ENCODE results near the gene PEX1.
"Not testable (repeated sequence)": the region's sequence is repeated elsewhere in the genome, so short reads cannot be mapped to it uniquely, and the experiment has no call there.

Gene PEX1
- total RNA-seq, result 8.7 to 35.2 (median 26.4) reads per million in 18 experiments

- DNase-seq, result peak; percentile 99
Observed at GRCh38 chr7:92528188-92528957, at the start of gene PEX1, which contains the start of gene RBM48. Gene PEX1, minus strand, starts transcription at chr7:92528520. Its CDS starts 85 bp downstream, at chr7:92528435. Gene RBM48, plus strand, starts transcription at chr7:92528795. Its CDS starts 19 bp downstream, at chr7:92528814.

- no peak for DNase-seq
Observed at GRCh38 chr7:92576296-92576695, 48.0 kb upstream of the PEX1 start.

GRCh38 chr7:92569137-92569536, 40.8 kb upstream of the PEX1 start:
- DNase-seq, result no peak

GRCh38 chr7:92567460-92567859, 39.1 kb upstream of the PEX1 start:
- no peak for DNase-seq

- no peak for DNase-seq
Observed at GRCh38 chr7:92563345-92563744, 35.0 kb upstream of the PEX1 start.

- no peak for DNase-seq
Observed at GRCh38 chr7:92560602-92561001, 32.3 kb upstream of the PEX1 start.

- no peak for DNase-seq
Observed at GRCh38 chr7:92557808-92558362, 29.6 kb upstream of the PEX1 start.

- DNase-seq, result no peak
Observed at GRCh38 chr7:92557249-92557648, 28.9 kb upstream of the PEX1 start.

- no peak for DNase-seq
Observed at GRCh38 chr7:92550194-92550593, 21.9 kb upstream of the PEX1 start.

GRCh38 chr7:92547579-92547978, 19.3 kb upstream of the PEX1 start:
- DNase-seq, result no peak

GRCh38 chr7:92546856-92547497, 18.7 kb upstream of the PEX1 start:
- no peak for DNase-seq

- DNase-seq, result not testable (repeated sequence)
Observed at GRCh38 chr7:92545116-92545515, 16.8 kb upstream of the PEX1 start.

GRCh38 chr7:92543542-92543941, 15.2 kb upstream of the PEX1 start:
- not testable (repeated sequence) for DNase-seq

- DNase-seq, result no peak
Observed at GRCh38 chr7:92534572-92534971, 6.3 kb upstream of the PEX1 start.

- no peak for DNase-seq
Observed at GRCh38 chr7:92528958-92529264, 591 bp upstream of the PEX1 start.

GRCh38 chr7:92527300-92528187, 776 bp downstream of the PEX1 start:
- peak; percentile 11 to 32 for DNase-seq

GRCh38 chr7:92523110-92523509, 5.2 kb downstream of the PEX1 start:
- DNase-seq, result no peak

- DNase-seq, result peak in 1 of 2 donors; percentile 8
Observed at GRCh38 chr7:92520024-92520423, 8.3 kb downstream of the PEX1 start.

GRCh38 chr7:92517631-92518030, 10.7 kb downstream of the PEX1 start:
- DNase-seq, result no peak

GRCh38 chr7:92513167-92513902, 15.0 kb downstream of the PEX1 start:
- no peak for DNase-seq

- no peak for DNase-seq
Observed at GRCh38 chr7:92508946-92509345, 19.4 kb downstream of the PEX1 start.

GRCh38 chr7:92506363-92506762, 22.0 kb downstream of the PEX1 start:
- DNase-seq, result no peak
